GM12892 (cell line): ENCODE measurements around the gene CPSF3.
"Not testable (repeated sequence)": the region's sequence is repeated elsewhere in the genome, so short reads cannot be mapped to it uniquely, and the experiment has no call there.

ENCODE experiments used
- DNase-seq: peaks from one replicate; pipeline ENCODE4 v3.0.0; 2011; ENCODE audit not compliant: insufficient read length
- FAIRE-seq: peaks from 2 replicates; lab custom pipeline; 2011; peaks lifted over from hg19 to GRCh38; lab: Jason Lieb, UNC
- POLR2A ChIP-seq: IDR thresholded peaks from 2 replicates; pipeline ENCODE4 v1.6.1; 2011; ENCODE audit warnings: low read depth, low read length, control low read depth
- POLR2AphosphoS5 ChIP-seq: IDR thresholded peaks from 2 replicates; pipeline ENCODE4 v1.6.1; 2011; ENCODE audit warnings: low read depth, low read length, control low read depth
- TAF1 ChIP-seq: IDR thresholded peaks from 2 replicates; pipeline ENCODE4 v1.6.1; 2011; ENCODE audit warnings: low read depth, mild to moderate bottlenecking, control low read depth, low read length, borderline replicate concordance

The CPSF3 gene

DNA sequence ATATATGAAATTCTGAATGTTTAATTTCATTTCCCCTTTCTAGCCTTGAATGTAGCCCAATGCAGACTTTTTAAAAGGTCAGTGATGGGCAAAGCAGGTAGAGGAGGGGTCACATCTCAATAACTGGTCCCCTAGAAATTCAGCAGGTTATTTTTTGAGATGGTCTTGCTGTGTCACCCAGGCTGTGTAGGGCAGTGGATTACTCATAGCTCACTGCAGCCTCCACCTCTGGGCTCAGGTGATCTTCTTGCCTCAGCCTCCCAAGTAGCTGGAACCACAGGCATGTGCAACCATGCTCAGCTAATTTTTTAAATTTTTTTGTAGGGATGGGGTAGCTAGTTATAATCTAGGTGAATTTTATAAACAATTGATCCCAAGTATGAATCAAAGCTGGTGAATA is 59.7 kb downstream of the CPSF3 start:
- FAIRE-seq (no peak), DNase-seq (no peak)
- TF ChIP-seq TAF1 (no peak), POLR2A (no peak), POLR2AphosphoS5 (no peak)

DNA sequence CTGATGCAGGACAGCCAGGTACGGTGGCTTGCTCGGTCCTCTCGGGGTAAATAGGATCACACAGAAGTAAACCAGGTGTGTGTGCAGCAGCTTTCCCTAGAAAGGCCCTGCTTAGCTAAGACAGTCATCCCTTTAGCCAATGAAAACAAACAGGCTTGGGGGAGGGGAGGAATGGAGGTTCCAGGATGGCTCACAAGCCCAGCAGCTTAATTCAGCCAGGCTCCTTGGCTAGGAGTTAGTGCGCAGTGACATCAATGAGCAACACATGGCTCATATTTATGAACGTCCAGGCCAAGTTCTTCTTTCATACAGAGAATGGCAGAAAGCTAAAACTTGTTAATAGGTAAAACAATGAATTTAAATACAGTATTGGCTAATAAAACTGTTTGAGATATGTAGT is 61.1 kb downstream of the CPSF3 start:
- no peak for TF ChIP-seq POLR2AphosphoS5
- TF ChIP-seq POLR2A = no peak
- TF ChIP-seq TAF1 = no peak
- DNase-seq (no peak), FAIRE-seq (no peak)

DNA sequence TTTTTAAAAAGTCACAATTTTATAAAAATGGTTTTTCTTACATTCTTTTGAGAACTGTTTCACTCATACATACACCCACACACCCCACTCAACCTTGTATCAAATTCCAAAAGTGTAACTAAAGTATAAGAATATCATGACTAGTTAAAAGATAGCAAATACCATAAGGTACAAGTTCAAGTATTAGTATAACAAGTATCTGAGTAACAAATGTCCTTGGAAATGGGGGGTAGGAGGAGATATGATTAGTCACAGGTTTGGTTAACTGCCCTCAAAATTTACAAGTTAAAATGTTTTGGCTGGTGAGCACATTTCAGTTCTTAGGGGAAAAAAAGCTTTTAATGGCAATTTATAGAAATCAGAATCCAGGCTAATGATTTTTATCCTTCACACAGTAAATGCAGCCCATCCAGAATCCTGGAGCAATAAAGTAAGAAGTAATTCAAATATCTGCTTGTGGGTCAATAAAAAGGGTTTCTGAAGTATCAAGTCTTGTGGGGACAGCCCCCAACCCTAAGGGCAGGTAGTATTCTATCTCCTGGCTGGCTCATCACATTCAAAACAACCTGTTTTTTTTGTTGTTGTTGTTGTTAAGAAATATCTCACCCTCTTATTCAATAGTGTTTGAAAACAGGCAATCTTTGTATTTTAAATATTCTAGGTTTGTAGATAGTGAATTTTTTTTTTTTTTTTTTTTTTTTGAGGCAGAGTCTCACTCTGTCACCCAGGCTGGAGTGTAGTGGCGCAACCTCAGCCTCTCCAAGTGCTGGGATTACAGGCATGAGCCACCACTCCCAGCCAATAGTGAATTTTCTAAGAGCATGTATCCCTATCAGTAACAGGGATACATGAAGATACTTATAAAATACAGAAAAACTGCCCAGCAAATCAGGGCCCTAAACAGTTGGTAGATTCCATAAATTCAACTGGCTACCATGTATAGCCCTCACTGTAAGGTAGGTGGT is 65.4 kb downstream of the CPSF3 start:
- FAIRE-seq = no peak
- DNase-seq = no peak
- no peak for TF ChIP-seq POLR2AphosphoS5

DNA sequence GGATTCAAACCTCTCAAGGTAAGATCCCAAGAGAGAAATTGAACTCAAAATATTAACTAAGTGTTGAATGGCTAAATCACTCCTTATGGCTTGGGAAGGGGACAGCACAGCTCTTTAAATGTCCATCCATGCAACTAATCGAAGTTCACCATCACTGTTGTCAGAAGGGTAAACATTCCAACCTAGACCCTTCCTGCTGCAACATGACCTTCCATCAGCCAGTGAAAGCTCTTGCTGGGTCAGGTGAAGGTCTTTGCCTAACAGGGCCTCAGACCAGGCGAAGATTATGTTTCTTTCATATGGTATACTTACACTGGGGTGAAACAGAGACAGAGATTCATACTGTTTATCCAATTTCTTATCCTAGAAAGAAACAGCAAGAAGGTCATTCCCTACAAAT is 67.3 kb downstream of the CPSF3 start:
- TF ChIP-seq TAF1 = no peak
- TF ChIP-seq POLR2AphosphoS5 = no peak
- no peak for TF ChIP-seq POLR2A
- DNase-seq (no peak), FAIRE-seq (no peak)

DNA sequence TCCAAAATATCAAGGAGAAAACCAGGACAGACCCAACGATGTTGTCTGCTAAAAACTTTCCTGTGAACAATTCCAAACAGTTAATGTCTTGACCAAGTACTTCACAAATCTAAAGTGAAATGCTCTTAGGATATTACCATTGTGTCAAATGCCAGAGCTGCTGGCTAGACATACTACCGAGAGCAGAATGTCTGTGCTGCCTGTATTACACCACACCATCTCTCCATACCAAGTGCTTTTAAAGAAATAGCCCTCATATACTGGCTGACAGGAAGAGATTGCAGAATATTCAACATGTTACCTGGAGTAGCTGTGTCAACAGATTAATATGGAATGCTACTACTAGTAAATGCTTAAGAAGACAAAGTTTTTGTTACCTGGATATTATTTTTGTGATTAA is 69.5 kb downstream of the CPSF3 start:
- TF ChIP-seq POLR2AphosphoS5 (no peak), POLR2A (no peak), TAF1 (no peak)
- FAIRE-seq (no peak), DNase-seq (no peak)

DNA sequence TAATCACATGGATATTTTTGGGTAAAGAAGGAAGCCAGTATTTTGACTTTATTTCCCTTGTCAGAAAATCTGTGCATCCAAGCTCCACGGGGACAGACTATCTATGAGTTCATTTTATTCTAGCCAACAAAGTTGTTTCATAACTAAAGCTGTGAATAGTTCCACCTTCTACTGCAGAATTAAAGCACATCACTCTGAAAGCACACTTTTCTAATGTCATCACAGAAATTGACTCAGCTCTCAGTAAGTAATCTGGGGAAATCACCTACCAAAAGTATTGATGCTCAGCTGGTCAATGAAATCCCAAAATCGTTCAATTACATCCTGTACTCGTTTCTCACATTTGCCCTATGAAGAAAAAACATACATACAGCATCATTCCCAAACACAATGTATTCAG is 70.0 kb downstream of the CPSF3 start:
- DNase-seq = no peak

DNA sequence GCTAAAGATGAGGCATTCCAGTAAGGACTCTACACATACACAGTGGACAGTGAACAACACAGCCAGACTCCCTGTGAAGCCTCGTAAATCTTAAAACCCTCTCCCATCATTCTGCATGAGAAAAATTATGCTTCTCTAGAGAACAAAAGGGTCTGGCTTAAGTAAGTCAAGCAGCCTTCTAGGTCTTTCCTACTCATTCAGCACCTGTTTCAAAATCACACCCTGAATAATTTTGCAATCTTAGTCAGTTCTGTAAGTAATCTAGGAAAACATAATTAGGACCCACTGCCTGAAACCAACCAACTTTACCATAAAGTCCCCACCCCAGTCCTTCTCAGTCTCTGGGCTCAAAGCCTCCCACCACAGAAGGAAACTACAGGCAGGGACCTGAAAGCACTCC is 70.6 kb downstream of the CPSF3 start:
- no peak for DNase-seq
- no peak for TF ChIP-seq TAF1
- TF ChIP-seq POLR2A = no peak
- no peak for TF ChIP-seq POLR2AphosphoS5
- no peak for FAIRE-seq

More for the DNA sequence above, 70.0 kb downstream of the CPSF3 start:
- TF ChIP-seq TAF1 (no peak), POLR2AphosphoS5 (no peak), POLR2A (no peak)
- FAIRE-seq = no peak

DNA sequence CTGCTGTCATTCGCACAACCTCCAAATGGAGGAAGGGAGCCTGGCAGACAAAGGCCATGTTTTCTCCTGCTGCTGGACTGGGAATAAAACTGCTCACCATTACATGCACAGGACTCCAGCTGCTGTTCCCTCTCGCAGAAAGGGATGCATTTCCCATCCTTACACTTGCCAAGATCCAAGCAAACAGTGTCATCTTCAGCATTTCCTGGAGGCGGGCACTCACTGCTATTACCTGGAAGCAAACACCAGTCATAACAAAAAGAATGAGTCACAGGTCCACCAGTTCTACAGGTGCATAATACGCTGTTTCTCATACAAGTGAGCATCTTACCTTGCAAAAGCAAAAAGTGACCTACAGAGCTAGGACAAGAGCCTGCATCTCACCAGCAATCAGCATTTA is 73.6 kb downstream of the CPSF3 start:
- FAIRE-seq (no peak), DNase-seq (no peak)
- TF ChIP-seq TAF1 (no peak), POLR2A (no peak; the same call in 1 of the 2 replicates), POLR2AphosphoS5 (no peak)

DNA sequence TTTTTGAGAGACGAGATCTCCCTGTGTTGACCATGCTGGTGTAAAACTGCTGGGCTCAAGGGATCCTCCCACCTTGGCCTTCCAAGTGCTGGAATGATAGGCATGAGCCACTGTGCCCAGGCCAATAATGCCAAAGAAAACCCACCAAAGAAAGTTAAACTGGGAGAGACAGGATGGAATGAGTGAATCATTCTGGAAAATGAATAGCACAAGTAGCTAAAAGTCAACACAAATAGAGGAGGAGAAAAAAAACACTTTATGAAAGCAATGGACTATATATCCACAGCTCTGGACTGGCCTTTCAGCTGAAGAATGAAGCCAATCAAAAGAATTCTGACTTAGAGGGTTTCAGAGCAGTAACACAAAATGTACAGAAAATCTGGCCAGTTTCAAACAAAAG is 74.8 kb downstream of the CPSF3 start:
- FAIRE-seq (no peak), DNase-seq (no peak)
- TF ChIP-seq TAF1 (no peak), POLR2A (no peak), POLR2AphosphoS5 (no peak)

DNA sequence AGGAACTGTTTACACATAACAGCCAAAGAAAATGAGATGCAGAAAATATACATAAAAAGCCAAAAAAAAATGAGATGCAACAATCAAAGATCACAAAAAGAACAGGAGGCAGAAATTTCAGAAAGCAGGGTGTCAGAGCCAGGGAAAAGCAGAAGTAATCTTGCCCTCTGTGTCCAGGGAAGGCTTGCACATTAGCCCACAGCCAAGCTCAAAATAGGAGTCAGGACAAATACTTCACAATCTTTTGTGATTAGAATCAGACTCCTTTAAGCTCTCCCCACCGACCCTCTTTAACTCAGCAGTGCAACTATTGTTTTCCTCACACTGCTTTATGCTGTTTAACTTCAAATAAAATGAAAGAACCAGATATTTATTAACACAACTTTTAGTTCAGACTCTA is 85.5 kb downstream of the CPSF3 start:
- TF ChIP-seq POLR2AphosphoS5 (no peak), POLR2A (no peak)
- FAIRE-seq (no peak), DNase-seq (no peak)

DNA sequence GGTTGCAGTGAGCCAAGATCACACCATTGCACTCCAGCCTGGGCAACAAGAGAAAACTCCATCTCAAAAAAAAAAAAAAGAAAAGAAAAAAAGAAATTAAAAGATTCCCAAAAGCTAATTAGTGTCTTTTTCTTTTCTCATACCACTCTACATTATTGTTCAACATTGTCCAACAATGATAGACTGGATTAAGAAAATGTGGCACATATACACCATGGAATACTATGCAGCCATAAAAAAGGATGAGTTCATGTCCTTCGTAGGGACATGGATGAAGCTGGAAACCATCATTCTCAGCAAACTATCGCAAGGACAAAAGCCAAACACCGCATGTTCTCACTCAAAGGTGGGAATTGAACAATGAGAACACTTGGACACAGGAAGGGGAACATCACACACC is 90.5 kb downstream of the CPSF3 start:
- DNase-seq, FAIRE-seq: not testable (repeated sequence)

DNA sequence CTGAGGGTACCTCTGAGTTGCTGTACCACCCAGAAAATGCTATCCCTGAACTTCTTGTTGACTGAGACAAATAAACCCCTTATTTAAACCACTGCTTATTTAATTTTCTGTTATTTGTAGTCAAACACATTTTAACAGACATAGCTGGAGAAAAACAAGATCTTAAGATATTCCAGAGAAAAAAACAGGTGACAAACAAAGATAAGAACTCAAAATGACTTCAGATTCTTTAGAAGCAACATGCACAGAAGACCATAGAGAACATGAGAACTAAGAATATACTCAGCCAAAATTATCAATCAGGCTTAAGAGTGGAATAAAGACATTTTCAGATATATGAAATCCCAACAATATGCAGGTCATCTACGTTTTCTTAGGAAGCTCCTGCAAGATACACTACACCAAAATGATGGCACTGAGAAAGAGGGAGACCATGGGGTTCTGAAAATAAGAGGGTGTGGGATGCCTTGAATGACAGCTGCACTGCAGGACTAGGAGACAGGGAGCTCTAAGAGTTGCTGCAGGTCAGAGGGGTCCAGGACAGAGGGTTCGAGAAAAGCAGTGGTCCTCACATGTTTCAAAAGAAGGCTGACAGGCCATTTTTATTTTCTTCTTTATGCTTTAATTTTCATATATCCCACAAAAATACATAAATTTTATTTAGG is 93.8 kb downstream of the CPSF3 start:
- TF ChIP-seq TAF1 (no peak), POLR2AphosphoS5 (no peak), POLR2A (no peak)
- FAIRE-seq (no peak), DNase-seq (no peak)

DNA sequence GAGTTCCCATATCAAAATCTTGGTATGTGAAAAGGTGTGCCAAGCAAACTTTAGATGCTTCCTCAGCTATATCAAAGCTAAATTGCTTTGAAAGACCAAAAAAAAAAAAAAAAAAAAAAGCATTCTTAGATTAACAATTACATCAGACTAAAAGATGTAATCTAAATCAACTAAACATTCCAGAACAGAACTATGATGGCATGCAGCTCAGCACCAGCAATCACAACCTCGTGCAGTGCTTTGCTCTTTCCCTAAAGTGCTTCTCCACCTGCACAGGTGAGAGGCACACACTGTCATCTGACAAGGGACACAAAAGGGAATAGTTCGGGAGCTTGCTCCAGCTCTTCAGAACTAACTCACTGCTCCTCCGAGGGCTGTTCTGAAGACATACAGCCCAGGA is 94.7 kb downstream of the CPSF3 start:
- DNase-seq = no peak
- no peak for FAIRE-seq
- no peak for TF ChIP-seq POLR2A
- no peak for TF ChIP-seq POLR2AphosphoS5
- TF ChIP-seq TAF1 = no peak
